Measurements from ENCODE around the gene ZBTB38. TPM values are rescaled to one million over a fixed set of nuclear protein-coding genes. Genes with fewer than 3 reads are reported as not detected.

The ZBTB38 gene
- total and polyA plus RNA-seq, 2 donors (not counting 1 experiment from before 2014, with no cell fraction given) = 13.8 to 71.2 TPM

GRCh38 chr3:141380279-141380678, 12.0 kb downstream of the ZBTB38 start:
- Mint-ChIP-seq H3K9me3 (ENCODE audit: insufficient read depth) (no peaks in the 10 kb centered on the region), H3K27ac (peak overlapping the region; percentile 90), H3K4me3 (peak overlapping the region; percentile 5), H3K27me3 (no peaks in the 10 kb centered on the region), H3K4me1 (peaks cover 77% of the 10 kb centered on the region)
- intact Hi-C loops (cut with micrococcal nuclease) = no loop called here
- Histone ChIP-seq H3K4me2 (replicated peaks; ENCODE audit: low read depth, low read length, poor library complexity, severe bottlenecking) (no peak overlapping the region), H3K27ac (ENCODE audit: low read length in 2 of 2) (peak overlapping the region; percentile 74 to 76), H3K4me1 (ENCODE audit: control insufficient read depth in 2 of 2, insufficient read depth in 2 of 2, low read length in 2 of 2) (peaks cover 11 to 45% of the 10 kb centered on the region in 2 donors), H3K79me2 (ENCODE audit: control insufficient read depth, insufficient read depth, low read length) (no peaks in the 10 kb centered on the region), H3K27me3 (replicated peaks in 1 of 4; ENCODE audit: control extremely low read depth in 1 of 4, control insufficient read depth in 3 of 4, insufficient read depth in 4 of 4, low read length in 3 of 4) (no peaks in the 10 kb centered on the region), H3K9me3 (ENCODE audit: control extremely low read depth in 1 of 3, control insufficient read depth in 2 of 3, insufficient read depth in 1 of 3, low read length in 2 of 3) (no peaks in the 10 kb centered on the region), H2AFZ (ENCODE audit: insufficient read depth, low read depth, low read length, poor library complexity, severe bottlenecking) (peak overlapping the region; percentile 62), H4K20me1 (ENCODE audit: control insufficient read depth, insufficient read depth, low read length, poor library complexity, severe bottlenecking) (no peaks in the 10 kb centered on the region), H3K36me3 (replicated peaks in 1 of 2; ENCODE audit: control extremely low read depth in 1 of 2, control insufficient read depth in 1 of 2, extremely low read depth in 1 of 2, insufficient read depth in 2 of 2, low read length in 1 of 2) (no peaks in the 10 kb centered on the region), H3K9ac (ENCODE audit: low read length) (no peak overlapping the region), H3K4me3 (ENCODE audit: control extremely low read depth in 1 of 5, extremely low read depth in 1 of 5, insufficient read depth in 1 of 5, low read depth in 2 of 5, low read length in 4 of 5) (no peak overlapping the region)
- ATAC-seq (ENCODE audit: low read depth) = no peak
- TF ChIP-seq EZH2 (IDR thresholded peaks at IDR 0.05; ENCODE audit: borderline replicate concordance, insufficient read depth, low read depth, low read length, poor library complexity, severe bottlenecking) = no peak
- TF ChIP-seq CTCF (IDR thresholded peaks at IDR 0.05) = no peak
- DNase-seq = no peak
- 100% methylated on average over 1 of the region's 2 CpGs for WGBS (ENCODE audit: insufficient coverage)
- POLR2A ChIA-PET = no interaction called here
- CTCF ChIA-PET = interaction anchor here (1.4 to 1.7 kb wide), 3 partner anchors 13 to 79 kb away, joined by 3 to 4 read pairs (median 3); no protein-coding TSS in a partner anchor

DNA sequence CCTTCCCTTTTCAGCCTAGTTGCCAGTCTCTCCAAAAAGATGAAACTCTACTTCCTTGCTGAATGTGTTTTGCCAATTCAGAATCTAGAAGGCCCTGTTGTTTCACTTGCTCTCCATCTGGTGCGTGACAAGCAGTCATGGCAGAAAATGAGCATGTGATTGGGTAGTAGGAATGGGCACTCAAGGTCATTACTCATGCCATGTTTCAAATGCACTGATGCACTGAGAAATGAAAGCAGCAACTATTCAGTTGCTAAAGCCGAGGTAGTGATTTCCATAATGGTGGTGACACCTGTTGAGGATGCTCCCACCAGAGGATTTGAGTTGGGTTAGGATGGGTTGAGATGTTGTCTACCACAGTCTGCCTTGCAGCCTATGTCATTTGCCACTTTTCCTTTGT, 12.7 kb downstream of the ZBTB38 start:
- Mint-ChIP-seq H3K4me1 (peaks cover 72% of the 10 kb centered on the region), H3K9me3 (ENCODE audit: insufficient read depth) (no peaks in the 10 kb centered on the region), H3K27me3 (no peaks in the 10 kb centered on the region), H3K27ac (peak overlapping the region; percentile 90), H3K4me3 (peak overlapping the region; percentile 38)
- H3K4me3 ChIP-seq (ENCODE audit: control extremely low read depth in 1 of 5, extremely low read depth in 1 of 5, insufficient read depth in 1 of 5, low read depth in 2 of 5, low read length in 4 of 5) = no peak overlapping the region
- peaks cover 11 to 38% of the 10 kb centered on the region in 2 donors for H3K4me1 ChIP-seq (ENCODE audit: control insufficient read depth in 2 of 2, insufficient read depth in 2 of 2, low read length in 2 of 2)
- peak overlapping the region; percentile 10 for H2AFZ ChIP-seq (ENCODE audit: insufficient read depth, low read depth, low read length, poor library complexity, severe bottlenecking)
- H3K27me3 ChIP-seq (replicated peaks in 1 of 4; ENCODE audit: control extremely low read depth in 1 of 4, control insufficient read depth in 3 of 4, insufficient read depth in 4 of 4, low read length in 3 of 4) = no peaks in the 10 kb centered on the region
- WGBS (ENCODE audit: insufficient coverage) = 90% methylated on average over 2 of the region's 2 CpGs
- DNase-seq = no peak
- no peaks in the 10 kb centered on the region for H4K20me1 ChIP-seq (ENCODE audit: control insufficient read depth, insufficient read depth, low read length, poor library complexity, severe bottlenecking)
- ChIA-PET CTCF (interaction anchor here (1.4 to 1.7 kb wide), 3 partner anchors 14 to 79 kb away, joined by 3 to 4 read pairs (median 3); no protein-coding TSS in a partner anchor), POLR2A (no interaction called here)
- no peaks in the 10 kb centered on the region for H3K36me3 ChIP-seq (replicated peaks in 1 of 2; ENCODE audit: control extremely low read depth in 1 of 2, control insufficient read depth in 1 of 2, extremely low read depth in 1 of 2, insufficient read depth in 2 of 2, low read length in 1 of 2)
- H3K79me2 ChIP-seq (ENCODE audit: control insufficient read depth, insufficient read depth, low read length) = no peaks in the 10 kb centered on the region
- H3K27ac ChIP-seq (ENCODE audit: low read length in 2 of 2) = peak overlapping the region in 1 of 2 donors; percentile 76
- H3K9me3 ChIP-seq (ENCODE audit: control extremely low read depth in 1 of 3, control insufficient read depth in 2 of 3, insufficient read depth in 1 of 3, low read length in 2 of 3) = no peaks in the 10 kb centered on the region
- intact Hi-C loops (cut with micrococcal nuclease) = no loop called here
- H3K9ac ChIP-seq (ENCODE audit: low read length) = no peak overlapping the region
- TF ChIP-seq EZH2 (IDR thresholded peaks at IDR 0.05; ENCODE audit: borderline replicate concordance, insufficient read depth, low read depth, low read length, poor library complexity, severe bottlenecking) (no peak), CTCF (IDR thresholded peaks at IDR 0.05) (no peak)
- ATAC-seq (ENCODE audit: low read depth) = peak; percentile 22
- no peak overlapping the region for H3K4me2 ChIP-seq (replicated peaks; ENCODE audit: low read depth, low read length, poor library complexity, severe bottlenecking)

Data from B cell (primary cell).